WTC11 (cell line): Measurements from ENCODE around the gene RGS7. TPM values are rescaled to one million over a fixed set of nuclear protein-coding genes. Genes with fewer than 3 reads are reported as not detected.

Source experiments
- ATAC-seq: fragments of 200-7000 bp; cut with Tn5 transposase; 2 replicates; pipeline ENCODE4 v1.10.0; 2021; ENCODE audit warnings: mild to moderate bottlenecking, moderate library complexity
- CTCF ChIA-PET: fragments of 300-600 bp; sonication (Branson Sonifier 250); formaldehyde crosslinking; loops from one replicate; lab custom pipeline; 2021; ENCODE audit warnings: antibody characterized with exemption; lab: Charles Lee
- POLR2A ChIA-PET: fragments of 350-600 bp; sonication (Branson Sonifier 250); formaldehyde crosslinking; loops from one replicate; lab custom pipeline; 2021; ENCODE audit warnings: antibody characterized with exemption; lab: Charles Lee
- DNase-seq: peaks from one replicate; pipeline ENCODE4 v3.0.0; 2021; ENCODE audit warnings: low spot score
- H3K27ac Mint-ChIP-seq: 2 replicates; pipeline ENCODE4 v1.8.0; 2021; ENCODE audit warnings: mixed read lengths
- H3K27me3 Mint-ChIP-seq: 2 replicates; pipeline ENCODE4 v1.8.0; 2021; ENCODE audit warnings: low read depth, mild to moderate bottlenecking, moderate library complexity, mixed read lengths
- H3K36me3 Mint-ChIP-seq: 2 replicates; pipeline ENCODE4 v1.8.0; 2021; ENCODE audit warnings: mixed read lengths
- H3K4me1 Mint-ChIP-seq: 2 replicates; pipeline ENCODE4 v1.8.0; 2022; ENCODE audit warnings: mixed read lengths
- H3K4me3 Mint-ChIP-seq: 2 replicates; pipeline ENCODE4 v1.8.0; 2021; ENCODE audit warnings: mild to moderate bottlenecking, moderate library complexity, mixed read lengths
- H3K9me3 Mint-ChIP-seq: 2 replicates; pipeline ENCODE4 v1.8.0; 2021; ENCODE audit warnings: mixed read lengths
- GRHL2 ChIP-seq: fragments of 250-450 bp; sonication (Bioruptor Pico); IDR thresholded peaks from 2 replicates; pipeline ENCODE4 v1.8.0; 2022; ENCODE audit warnings: mild to moderate bottlenecking, moderate library complexity; ENCODE audit not compliant: insufficient replicate concordance, severe bottlenecking
- HMGA2 ChIP-seq: fragments of 250-450 bp; sonication (Bioruptor Pico); IDR thresholded peaks from 2 replicates; pipeline ENCODE4 v1.4.0; 2021; ENCODE audit warnings: mild to moderate bottlenecking, moderate library complexity
- NFATC4 ChIP-seq: fragments of 250-450 bp; sonication (Bioruptor Pico); IDR thresholded peaks from 2 replicates; pipeline ENCODE4 v1.9.0; 2021; ENCODE audit warnings: mild to moderate bottlenecking
- NR2C2 ChIP-seq: sonication (generic); formaldehyde crosslinking; IDR thresholded peaks from 2 replicates; pipeline ENCODE4 v1.8.0; 2022; ENCODE audit warnings: mild to moderate bottlenecking, missing genetic modification reagents
- ZNF263 ChIP-seq: sonication (generic); formaldehyde crosslinking; IDR thresholded peaks from 2 replicates; pipeline ENCODE4 v1.8.1; 2022; ENCODE audit warnings: low read depth, mild to moderate bottlenecking, moderate library complexity, missing genetic modification reagents
- ZNF396 ChIP-seq: fragments of 250-450 bp; sonication (Bioruptor Pico); IDR thresholded peaks from 2 replicates; pipeline ENCODE4 v1.8.0; 2021; ENCODE audit warnings: mild to moderate bottlenecking, moderate library complexity, borderline replicate concordance
- ZNF416 ChIP-seq: fragments of 250-450 bp; sonication (Bioruptor Pico); IDR thresholded peaks from 2 replicates; pipeline ENCODE4 v1.9.0; 2021; ENCODE audit warnings: mild to moderate bottlenecking, inconsistent platforms
- total RNA-seq: library from RNA; stranded (reverse); gene quantifications from 3 replicates; pipeline ENCODE4 v1.2.3, GENCODE V29; 2021
- TF ChIP-seq, protein P1 (sequence below): fragments of 250-450 bp; sonication (Bioruptor Pico); conservative IDR thresholded peaks from 2 replicates; pipeline ENCODE4 v1.9.0; 2021; ENCODE audit warnings: mild to moderate bottlenecking
- TF ChIP-seq, protein P2 (sequence below): sonication (generic); formaldehyde crosslinking; IDR thresholded peaks from 2 replicates; pipeline ENCODE4 v1.8.0; 2022; ENCODE audit warnings: mild to moderate bottlenecking, missing genetic modification reagents
- TF ChIP-seq, protein P3 (sequence below): sonication (generic); formaldehyde crosslinking; IDR thresholded peaks from 2 replicates; pipeline ENCODE4 v1.8.1; 2023; ENCODE audit warnings: mild to moderate bottlenecking, missing genetic modification reagents, moderate library complexity
- TF ChIP-seq, protein P4 (sequence below): sonication (generic); formaldehyde crosslinking; IDR thresholded peaks from 2 replicates; pipeline ENCODE4 v1.8.0; 2022; ENCODE audit warnings: missing genetic modification reagents
- TF ChIP-seq, protein P5 (sequence below): fragments of 250-450 bp; sonication (Bioruptor Pico); IDR thresholded peaks from 2 replicates; pipeline ENCODE4 v1.9.0; 2021; ENCODE audit warnings: mild to moderate bottlenecking, borderline replicate concordance
- TF ChIP-seq, protein P6 (sequence below): sonication (generic); formaldehyde crosslinking; IDR thresholded peaks from 2 replicates; pipeline ENCODE4 v1.8.1; 2022; ENCODE audit warnings: mild to moderate bottlenecking, moderate library complexity, missing genetic modification reagents

Gene RGS7
- total RNA-seq, 1 experiment from 2014 or later, result 1.2 TPM

DNA sequence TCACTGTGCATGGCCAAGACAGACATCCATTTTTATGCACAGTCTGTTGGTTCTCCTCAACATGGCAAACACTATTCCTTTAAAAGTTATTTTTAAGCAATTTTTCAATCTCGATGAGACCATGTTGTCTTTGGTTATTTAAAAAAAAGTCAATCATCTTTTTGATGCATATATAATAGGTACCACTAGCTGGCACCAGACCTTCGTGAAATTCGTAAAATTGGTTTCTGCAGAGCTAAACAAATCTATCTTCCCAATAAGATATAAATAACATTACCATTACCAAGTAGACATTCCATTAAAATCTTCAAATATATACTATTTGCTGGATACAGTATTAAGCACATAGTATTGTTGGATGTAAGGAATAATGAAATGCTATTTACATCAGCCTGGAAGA lies 525.1 kb downstream of the RGS7 start:
- CTCF ChIA-PET, result no interaction called here

DNA sequence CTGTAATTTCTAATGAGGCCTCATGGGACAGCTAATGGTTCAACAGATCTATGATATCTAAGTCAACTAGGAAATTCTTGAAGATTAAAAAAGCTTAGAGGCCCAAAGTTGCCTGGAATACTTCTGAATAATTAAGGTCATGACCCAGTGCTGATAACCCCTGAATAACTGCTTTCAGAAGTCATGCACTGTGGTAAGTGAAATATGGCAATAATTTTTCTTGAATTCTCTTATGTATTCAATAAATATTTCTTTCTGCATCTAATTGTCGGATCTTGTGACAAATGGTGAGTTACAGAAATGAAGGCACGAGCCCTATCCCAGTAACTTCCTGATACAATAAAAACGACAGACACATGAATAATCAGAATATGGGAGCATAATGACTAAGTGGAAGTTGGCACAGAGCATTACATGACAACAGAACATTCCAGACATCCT lies 525.8 kb downstream of the RGS7 start:
- Mint-ChIP-seq H3K9me3 (0 out of 2 replicates have a peak, but pooled peaks cover 3% of the 10 kb centered on the region), H3K27me3 (no peaks in the 10 kb centered on the region), H3K27ac (no peak overlapping the region), H3K36me3 (no peaks in the 10 kb centered on the region), H3K4me3 (no peak overlapping the region), H3K4me1 (peaks cover 4% of the 10 kb centered on the region; the same call in 1 of the 2 replicates)
- POLR2A ChIA-PET, result no interaction called here
- ATAC-seq (no peak), DNase-seq (no peak)
- TF ChIP-seq, protein P1, sequence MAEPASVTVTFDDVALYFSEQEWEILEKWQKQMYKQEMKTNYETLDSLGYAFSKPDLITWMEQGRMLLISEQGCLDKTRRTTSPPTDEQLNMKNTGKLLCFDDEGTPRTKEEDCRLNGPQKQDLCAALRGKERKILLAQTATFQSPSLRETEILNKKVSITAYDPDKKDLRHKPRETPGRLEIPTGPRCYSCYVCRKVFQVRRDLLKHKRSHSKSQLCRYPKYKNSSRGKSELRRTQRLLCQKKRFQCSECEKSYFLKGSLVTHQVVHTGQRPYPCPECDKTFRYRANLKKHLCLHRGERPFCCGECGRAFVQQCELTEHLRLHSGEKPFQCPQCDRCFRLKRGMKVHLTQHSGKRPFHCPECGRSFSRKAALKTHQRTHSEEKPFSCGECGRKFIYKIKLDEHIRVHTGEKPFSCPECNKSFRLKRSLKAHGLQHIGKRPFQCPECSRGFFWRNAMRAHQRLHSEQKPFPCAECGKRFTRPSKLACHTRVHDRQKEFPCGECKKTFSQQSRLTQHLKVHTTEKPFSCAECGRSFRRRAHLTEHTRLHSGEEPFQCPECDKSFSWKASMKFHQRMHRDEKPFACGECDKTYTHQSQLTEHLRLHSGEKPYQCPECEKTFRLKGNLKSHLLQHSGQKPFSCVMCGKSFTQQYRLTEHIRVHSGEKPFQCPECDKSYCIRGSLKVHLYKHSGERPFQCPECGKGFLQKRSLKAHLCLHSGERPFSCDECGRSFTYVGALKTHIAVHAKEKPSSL (CRISPR knock-in tag), result no peak
- TF ChIP-seq HMGA2, result no peak
- TF ChIP-seq, protein P2, sequence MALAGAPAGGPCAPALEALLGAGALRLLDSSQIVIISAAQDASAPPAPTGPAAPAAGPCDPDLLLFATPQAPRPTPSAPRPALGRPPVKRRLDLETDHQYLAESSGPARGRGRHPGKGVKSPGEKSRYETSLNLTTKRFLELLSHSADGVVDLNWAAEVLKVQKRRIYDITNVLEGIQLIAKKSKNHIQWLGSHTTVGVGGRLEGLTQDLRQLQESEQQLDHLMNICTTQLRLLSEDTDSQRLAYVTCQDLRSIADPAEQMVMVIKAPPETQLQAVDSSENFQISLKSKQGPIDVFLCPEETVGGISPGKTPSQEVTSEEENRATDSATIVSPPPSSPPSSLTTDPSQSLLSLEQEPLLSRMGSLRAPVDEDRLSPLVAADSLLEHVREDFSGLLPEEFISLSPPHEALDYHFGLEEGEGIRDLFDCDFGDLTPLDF (CRISPR knock-in tag), result no peak
- CTCF ChIA-PET, result interaction anchor here (0.5 kb wide), 1 partner anchor 217 kb away, joined by 3 read pairs; no protein-coding TSS in a partner anchor

More for the DNA sequence above, 525.1 kb downstream of the RGS7 start:
- Mint-ChIP-seq H3K27me3 (no peaks in the 10 kb centered on the region), H3K27ac (no peak overlapping the region), H3K4me3 (no peak overlapping the region), H3K4me1 (0 out of 2 replicates have a peak, but pooled peaks cover 2% of the 10 kb centered on the region), H3K9me3 (0 out of 2 replicates have a peak, but pooled peaks cover 3% of the 10 kb centered on the region), H3K36me3 (no peaks in the 10 kb centered on the region)
- DNase-seq (no peak), ATAC-seq (no peak)
- no peak for TF ChIP-seq ZNF396
- TF ChIP-seq ZNF263 (CRISPR knock-in tag), result no peak
- TF ChIP-seq, protein P3, sequence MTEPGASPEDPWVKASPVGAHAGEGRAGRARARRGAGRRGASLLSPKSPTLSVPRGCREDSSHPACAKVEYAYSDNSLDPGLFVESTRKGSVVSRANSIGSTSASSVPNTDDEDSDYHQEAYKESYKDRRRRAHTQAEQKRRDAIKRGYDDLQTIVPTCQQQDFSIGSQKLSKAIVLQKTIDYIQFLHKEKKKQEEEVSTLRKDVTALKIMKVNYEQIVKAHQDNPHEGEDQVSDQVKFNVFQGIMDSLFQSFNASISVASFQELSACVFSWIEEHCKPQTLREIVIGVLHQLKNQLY (CRISPR knock-in tag), result no peak
- TF ChIP-seq NR2C2 (CRISPR knock-in tag), result no peak
- POLR2A ChIA-PET, result no interaction called here

DNA sequence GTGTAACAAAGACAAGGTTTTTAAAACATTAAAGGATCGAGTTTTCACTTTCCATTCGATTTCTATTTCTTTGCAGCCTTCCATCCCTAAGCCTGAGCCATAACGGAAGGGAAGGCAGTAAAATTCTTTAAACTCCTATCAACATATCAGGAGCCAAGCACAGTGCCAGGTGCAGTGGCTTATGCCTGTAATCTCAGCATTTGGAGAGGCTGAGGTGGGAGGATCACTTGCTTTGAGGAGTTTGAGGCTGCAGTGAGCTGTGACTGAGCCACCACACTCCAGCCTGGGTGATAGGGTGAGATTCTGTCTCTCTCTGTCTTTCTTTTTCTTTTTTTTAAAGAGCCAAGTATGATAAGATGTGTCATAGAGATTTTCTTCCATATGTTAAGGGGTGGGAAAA lies 527.5 kb downstream of the RGS7 start:
- H3K4me3 Mint-ChIP-seq, result no peak overlapping the region
- H3K9me3 Mint-ChIP-seq, result no peaks in the 10 kb centered on the region
- TF ChIP-seq NFATC4 (no peak), ZNF416 (CRISPR knock-in tag) (no peak), GRHL2 (CRISPR knock-in tag) (no peak)
- TF ChIP-seq, protein P3 (CRISPR knock-in tag), result no peak
- TF ChIP-seq, protein P4, sequence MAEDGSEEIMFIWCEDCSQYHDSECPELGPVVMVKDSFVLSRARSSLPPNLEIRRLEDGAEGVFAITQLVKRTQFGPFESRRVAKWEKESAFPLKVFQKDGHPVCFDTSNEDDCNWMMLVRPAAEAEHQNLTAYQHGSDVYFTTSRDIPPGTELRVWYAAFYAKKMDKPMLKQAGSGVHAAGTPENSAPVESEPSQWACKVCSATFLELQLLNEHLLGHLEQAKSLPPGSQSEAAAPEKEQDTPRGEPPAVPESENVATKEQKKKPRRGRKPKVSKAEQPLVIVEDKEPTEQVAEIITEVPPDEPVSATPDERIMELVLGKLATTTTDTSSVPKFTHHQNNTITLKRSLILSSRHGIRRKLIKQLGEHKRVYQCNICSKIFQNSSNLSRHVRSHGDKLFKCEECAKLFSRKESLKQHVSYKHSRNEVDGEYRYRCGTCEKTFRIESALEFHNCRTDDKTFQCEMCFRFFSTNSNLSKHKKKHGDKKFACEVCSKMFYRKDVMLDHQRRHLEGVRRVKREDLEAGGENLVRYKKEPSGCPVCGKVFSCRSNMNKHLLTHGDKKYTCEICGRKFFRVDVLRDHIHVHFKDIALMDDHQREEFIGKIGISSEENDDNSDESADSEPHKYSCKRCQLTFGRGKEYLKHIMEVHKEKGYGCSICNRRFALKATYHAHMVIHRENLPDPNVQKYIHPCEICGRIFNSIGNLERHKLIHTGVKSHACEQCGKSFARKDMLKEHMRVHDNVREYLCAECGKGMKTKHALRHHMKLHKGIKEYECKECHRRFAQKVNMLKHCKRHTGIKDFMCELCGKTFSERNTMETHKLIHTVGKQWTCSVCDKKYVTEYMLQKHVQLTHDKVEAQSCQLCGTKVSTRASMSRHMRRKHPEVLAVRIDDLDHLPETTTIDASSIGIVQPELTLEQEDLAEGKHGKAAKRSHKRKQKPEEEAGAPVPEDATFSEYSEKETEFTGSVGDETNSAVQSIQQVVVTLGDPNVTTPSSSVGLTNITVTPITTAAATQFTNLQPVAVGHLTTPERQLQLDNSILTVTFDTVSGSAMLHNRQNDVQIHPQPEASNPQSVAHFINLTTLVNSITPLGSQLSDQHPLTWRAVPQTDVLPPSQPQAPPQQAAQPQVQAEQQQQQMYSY (CRISPR knock-in tag), result no peak
- TF ChIP-seq, protein P5, sequence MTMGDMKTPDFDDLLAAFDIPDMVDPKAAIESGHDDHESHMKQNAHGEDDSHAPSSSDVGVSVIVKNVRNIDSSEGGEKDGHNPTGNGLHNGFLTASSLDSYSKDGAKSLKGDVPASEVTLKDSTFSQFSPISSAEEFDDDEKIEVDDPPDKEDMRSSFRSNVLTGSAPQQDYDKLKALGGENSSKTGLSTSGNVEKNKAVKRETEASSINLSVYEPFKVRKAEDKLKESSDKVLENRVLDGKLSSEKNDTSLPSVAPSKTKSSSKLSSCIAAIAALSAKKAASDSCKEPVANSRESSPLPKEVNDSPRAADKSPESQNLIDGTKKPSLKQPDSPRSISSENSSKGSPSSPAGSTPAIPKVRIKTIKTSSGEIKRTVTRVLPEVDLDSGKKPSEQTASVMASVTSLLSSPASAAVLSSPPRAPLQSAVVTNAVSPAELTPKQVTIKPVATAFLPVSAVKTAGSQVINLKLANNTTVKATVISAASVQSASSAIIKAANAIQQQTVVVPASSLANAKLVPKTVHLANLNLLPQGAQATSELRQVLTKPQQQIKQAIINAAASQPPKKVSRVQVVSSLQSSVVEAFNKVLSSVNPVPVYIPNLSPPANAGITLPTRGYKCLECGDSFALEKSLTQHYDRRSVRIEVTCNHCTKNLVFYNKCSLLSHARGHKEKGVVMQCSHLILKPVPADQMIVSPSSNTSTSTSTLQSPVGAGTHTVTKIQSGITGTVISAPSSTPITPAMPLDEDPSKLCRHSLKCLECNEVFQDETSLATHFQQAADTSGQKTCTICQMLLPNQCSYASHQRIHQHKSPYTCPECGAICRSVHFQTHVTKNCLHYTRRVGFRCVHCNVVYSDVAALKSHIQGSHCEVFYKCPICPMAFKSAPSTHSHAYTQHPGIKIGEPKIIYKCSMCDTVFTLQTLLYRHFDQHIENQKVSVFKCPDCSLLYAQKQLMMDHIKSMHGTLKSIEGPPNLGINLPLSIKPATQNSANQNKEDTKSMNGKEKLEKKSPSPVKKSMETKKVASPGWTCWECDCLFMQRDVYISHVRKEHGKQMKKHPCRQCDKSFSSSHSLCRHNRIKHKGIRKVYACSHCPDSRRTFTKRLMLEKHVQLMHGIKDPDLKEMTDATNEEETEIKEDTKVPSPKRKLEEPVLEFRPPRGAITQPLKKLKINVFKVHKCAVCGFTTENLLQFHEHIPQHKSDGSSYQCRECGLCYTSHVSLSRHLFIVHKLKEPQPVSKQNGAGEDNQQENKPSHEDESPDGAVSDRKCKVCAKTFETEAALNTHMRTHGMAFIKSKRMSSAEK, result no peak
- TF ChIP-seq, protein P6, sequence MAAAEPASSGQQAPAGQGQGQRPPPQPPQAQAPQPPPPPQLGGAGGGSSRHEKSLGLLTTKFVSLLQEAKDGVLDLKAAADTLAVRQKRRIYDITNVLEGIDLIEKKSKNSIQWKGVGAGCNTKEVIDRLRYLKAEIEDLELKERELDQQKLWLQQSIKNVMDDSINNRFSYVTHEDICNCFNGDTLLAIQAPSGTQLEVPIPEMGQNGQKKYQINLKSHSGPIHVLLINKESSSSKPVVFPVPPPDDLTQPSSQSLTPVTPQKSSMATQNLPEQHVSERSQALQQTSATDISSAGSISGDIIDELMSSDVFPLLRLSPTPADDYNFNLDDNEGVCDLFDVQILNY, result no peak
- ATAC-seq (no peak), DNase-seq (no peak)
- no peak overlapping the region for H3K27ac Mint-ChIP-seq
- H3K27me3 Mint-ChIP-seq, result no peaks in the 10 kb centered on the region
- peaks cover 4% of the 10 kb centered on the region; the same call in 1 of the 2 replicates for H3K4me1 Mint-ChIP-seq
- POLR2A ChIA-PET, result no interaction called here
- H3K36me3 Mint-ChIP-seq, result no peaks in the 10 kb centered on the region
- CTCF ChIA-PET, result interaction anchor here (1.3 kb wide), 1 partner anchor 97 kb away, joined by 5 read pairs; no protein-coding TSS in a partner anchor
